DND-41 (cell line): Measurements from ENCODE around the gene VARS1.
"Not testable (repeated sequence)": the region's sequence is repeated elsewhere in the genome, so short reads cannot be mapped to it uniquely, and the experiment has no call there.

Experiments used
- ATAC-seq: fragments of 200-7000 bp; cut with Tn5 transposase; 3 replicates; pipeline ENCODE4 v1.9.1; 2021; ENCODE audit warnings: low read depth; ENCODE audit not compliant: insufficient read depth
- DNase-seq: peaks from one replicate; pipeline ENCODE4 v3.0.0-alpha.2; 2020
- H2AFZ ChIP-seq: 2 replicates; pipeline ENCODE4 v1.6.0; 2012; ENCODE audit warnings: low read depth, low read length
- H3K27ac ChIP-seq: 2 replicates; pipeline ENCODE4 v1.5.1; 2012; ENCODE audit warnings: low read length, inconsistent platforms
- H3K27me3 ChIP-seq: fragments of 200-600 bp; sonication (generic); 2 replicates; pipeline ENCODE4 v1.6.0; 2012; ENCODE audit warnings: low read length, mild to moderate bottlenecking, inconsistent platforms; ENCODE audit not compliant: insufficient read depth, poor library complexity
- H3K36me3 ChIP-seq: 2 replicates; pipeline ENCODE4 v1.5.1; 2012; ENCODE audit warnings: low read length, inconsistent platforms; ENCODE audit not compliant: insufficient read depth
- H3K4me1 ChIP-seq: 2 replicates; pipeline ENCODE4 v1.5.1; 2012; ENCODE audit warnings: mild to moderate bottlenecking, low read length; ENCODE audit not compliant: insufficient read depth
- H3K4me2 ChIP-seq: 2 replicates; pipeline ENCODE4 v1.6.0; 2012; ENCODE audit warnings: mild to moderate bottlenecking, moderate library complexity, low read length, inconsistent platforms; ENCODE audit not compliant: insufficient read depth
- H3K4me3 ChIP-seq, 2 experiments: fragments of 200-600 bp in 1 of 2; shearing (Covaris generic) in 1 of 2; 2 replicates each; pipeline ENCODE4 v1.5.1; 2012 to 2016; ENCODE audit warnings: inconsistent platforms in 2 of 2, low read length in 2 of 2, mild to moderate bottlenecking in 2 of 2, low read depth in 1 of 2, moderate library complexity in 1 of 2
- H3K79me2 ChIP-seq: 2 replicates; pipeline ENCODE4 v1.6.0; 2012; ENCODE audit warnings: low read length, inconsistent platforms; ENCODE audit not compliant: insufficient read depth
- H3K9ac ChIP-seq: 2 replicates; pipeline ENCODE4 v1.6.0; 2012; ENCODE audit warnings: low read depth, mild to moderate bottlenecking, inconsistent platforms, low read length, moderate library complexity
- H3K9me3 ChIP-seq: 2 replicates; pipeline ENCODE4 v1.5.1; 2012; ENCODE audit warnings: low read length, moderate library complexity, mild to moderate bottlenecking, inconsistent platforms; ENCODE audit not compliant: insufficient read depth, severe bottlenecking
- H4K20me1 ChIP-seq: 2 replicates; pipeline ENCODE4 v1.6.0; 2012; ENCODE audit warnings: low read length; ENCODE audit not compliant: insufficient read depth
- EZH2 ChIP-seq: IDR thresholded peaks from 3 replicates; pipeline ENCODE4 v1.6.1; 2012; ENCODE audit warnings: borderline replicate concordance, low read depth, mild to moderate bottlenecking, moderate library complexity, low read length, inconsistent platforms; ENCODE audit not compliant: severe bottlenecking
- TF ChIP-seq, protein P1 (sequence below): IDR thresholded peaks from 2 replicates; pipeline ENCODE4 v1.5.1; 2012; ENCODE audit warnings: borderline replicate concordance, low read length, moderate library complexity, mild to moderate bottlenecking; ENCODE audit not compliant: poor library complexity, severe bottlenecking; ENCODE audit errors: extremely low read depth

Gene VARS1

DNA sequence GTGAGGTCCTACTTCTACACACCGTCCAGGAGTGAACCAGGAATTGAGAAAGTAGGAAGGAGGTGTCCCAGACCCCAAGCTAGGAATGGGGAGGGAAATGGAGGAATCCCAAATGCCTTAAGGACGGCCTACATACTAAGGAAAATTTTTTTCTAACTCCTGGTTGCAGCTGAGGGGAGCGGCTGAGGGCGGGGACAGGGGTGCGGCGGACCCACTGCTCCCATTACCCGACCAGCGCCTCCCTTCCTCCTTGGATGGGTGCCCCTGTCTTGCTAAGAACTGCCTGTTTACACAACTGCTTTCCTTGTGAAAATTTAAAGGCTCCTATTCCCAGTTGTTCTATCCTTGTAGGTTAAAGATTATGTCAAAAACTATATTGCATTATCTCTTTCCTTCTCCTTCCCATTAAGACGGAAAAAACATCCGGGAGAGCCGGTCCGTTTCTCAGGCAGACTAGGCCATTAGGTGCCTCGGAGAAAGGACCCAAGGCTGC, 31.3 kb upstream of the VARS1 start:
- peak overlapping the region; percentile 93 for H3K4me2 ChIP-seq
- TF ChIP-seq, protein P1, sequence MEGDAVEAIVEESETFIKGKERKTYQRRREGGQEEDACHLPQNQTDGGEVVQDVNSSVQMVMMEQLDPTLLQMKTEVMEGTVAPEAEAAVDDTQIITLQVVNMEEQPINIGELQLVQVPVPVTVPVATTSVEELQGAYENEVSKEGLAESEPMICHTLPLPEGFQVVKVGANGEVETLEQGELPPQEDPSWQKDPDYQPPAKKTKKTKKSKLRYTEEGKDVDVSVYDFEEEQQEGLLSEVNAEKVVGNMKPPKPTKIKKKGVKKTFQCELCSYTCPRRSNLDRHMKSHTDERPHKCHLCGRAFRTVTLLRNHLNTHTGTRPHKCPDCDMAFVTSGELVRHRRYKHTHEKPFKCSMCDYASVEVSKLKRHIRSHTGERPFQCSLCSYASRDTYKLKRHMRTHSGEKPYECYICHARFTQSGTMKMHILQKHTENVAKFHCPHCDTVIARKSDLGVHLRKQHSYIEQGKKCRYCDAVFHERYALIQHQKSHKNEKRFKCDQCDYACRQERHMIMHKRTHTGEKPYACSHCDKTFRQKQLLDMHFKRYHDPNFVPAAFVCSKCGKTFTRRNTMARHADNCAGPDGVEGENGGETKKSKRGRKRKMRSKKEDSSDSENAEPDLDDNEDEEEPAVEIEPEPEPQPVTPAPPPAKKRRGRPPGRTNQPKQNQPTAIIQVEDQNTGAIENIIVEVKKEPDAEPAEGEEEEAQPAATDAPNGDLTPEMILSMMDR = no peak
- TF ChIP-seq EZH2 = no peak
- peaks cover 48% of the 10 kb centered on the region for H3K4me1 ChIP-seq
- no peaks in the 10 kb centered on the region for H3K9me3 ChIP-seq
- no peaks in the 10 kb centered on the region for H3K36me3 ChIP-seq
- DNase-seq = peak; percentile 70
- peak overlapping the region; percentile 85 for H3K9ac ChIP-seq
- H3K27ac ChIP-seq = peak overlapping the region; percentile 89
- ATAC-seq = peak; percentile 43
- H2AFZ ChIP-seq = peak overlapping the region; percentile 83
- no peaks in the 10 kb centered on the region; the same call in 1 of the 2 replicates for H4K20me1 ChIP-seq
- peaks cover 31% of the 10 kb centered on the region for H3K79me2 ChIP-seq
- peak overlapping the region; percentile 32 to 69; a peak in 3 of 4 replicates for H3K4me3 ChIP-seq
- no peaks in the 10 kb centered on the region for H3K27me3 ChIP-seq

DNA sequence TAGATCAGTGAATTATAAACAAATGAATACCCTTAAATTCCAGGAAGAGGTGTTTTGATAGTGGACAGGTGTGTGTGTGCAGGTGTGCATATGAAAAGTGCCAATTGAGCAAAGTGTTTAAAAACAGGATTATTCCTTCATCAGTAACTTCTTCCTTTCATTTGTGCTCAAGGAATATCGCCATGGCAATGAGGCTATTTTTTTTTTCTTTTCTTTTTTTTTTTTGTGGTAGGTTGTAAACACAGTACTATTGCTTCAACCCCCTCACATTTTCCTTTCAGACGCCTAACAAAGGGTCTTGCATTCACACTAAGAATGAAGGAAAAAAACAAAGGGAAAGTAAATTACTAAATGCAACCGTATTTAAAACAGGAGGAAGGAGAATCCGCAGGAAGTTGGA, 30.0 kb upstream of the VARS1 start:
- Histone ChIP-seq H3K9me3 (no peaks in the 10 kb centered on the region), H2AFZ (no peak overlapping the region), H3K9ac (no peak overlapping the region), H3K27me3 (no peaks in the 10 kb centered on the region), H3K4me3 (no peak overlapping the region), H3K4me2 (no peak overlapping the region), H3K36me3 (no peaks in the 10 kb centered on the region), H3K79me2 (peaks cover 18% of the 10 kb centered on the region), H3K27ac (no peak overlapping the region; the same call in 1 of the 2 replicates), H4K20me1 (no peaks in the 10 kb centered on the region; the same call in 1 of the 2 replicates), H3K4me1 (peaks cover 47% of the 10 kb centered on the region)
- ATAC-seq = no peak
- TF ChIP-seq EZH2 = no peak
- DNase-seq = no peak

DNA sequence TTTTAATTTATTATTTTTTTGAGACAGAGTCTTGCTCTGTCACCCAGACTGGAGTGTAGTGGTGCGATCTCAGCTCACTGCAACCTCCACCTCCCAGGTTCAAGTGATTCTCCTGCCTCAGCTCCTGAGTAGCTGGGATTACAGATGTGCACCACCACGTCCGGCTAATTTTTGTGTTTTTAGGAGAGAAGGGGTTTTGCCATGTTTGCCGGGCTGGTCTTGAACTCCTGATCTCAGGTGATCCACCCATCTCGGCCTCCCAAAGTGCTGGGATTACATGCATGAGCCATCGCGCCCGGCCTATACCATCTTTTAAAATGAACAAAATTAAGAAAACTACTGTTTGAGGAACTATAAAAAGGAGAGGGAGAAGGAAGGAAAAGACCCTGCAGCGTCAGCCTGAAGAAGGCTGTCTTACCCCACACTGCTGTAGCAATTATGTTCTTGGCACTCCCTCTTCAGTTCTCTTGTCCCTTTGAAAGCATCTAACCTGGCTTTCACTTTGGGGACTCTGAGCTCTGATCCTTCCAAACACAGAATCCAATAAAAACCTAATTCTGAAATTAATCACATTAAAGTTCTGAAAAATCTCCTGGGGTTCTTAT, 28.1 kb upstream of the VARS1 start:
- ATAC-seq, H3K4me2 ChIP-seq, H3K36me3 ChIP-seq, H2AFZ ChIP-seq, H3K9me3 ChIP-seq, H3K79me2 ChIP-seq, H3K9ac ChIP-seq, H3K27ac ChIP-seq, H4K20me1 ChIP-seq, H3K27me3 ChIP-seq, DNase-seq, H3K4me3 ChIP-seq: not testable (repeated sequence)
- peaks cover 44% of the 10 kb centered on the region for H3K4me1 ChIP-seq

DNA sequence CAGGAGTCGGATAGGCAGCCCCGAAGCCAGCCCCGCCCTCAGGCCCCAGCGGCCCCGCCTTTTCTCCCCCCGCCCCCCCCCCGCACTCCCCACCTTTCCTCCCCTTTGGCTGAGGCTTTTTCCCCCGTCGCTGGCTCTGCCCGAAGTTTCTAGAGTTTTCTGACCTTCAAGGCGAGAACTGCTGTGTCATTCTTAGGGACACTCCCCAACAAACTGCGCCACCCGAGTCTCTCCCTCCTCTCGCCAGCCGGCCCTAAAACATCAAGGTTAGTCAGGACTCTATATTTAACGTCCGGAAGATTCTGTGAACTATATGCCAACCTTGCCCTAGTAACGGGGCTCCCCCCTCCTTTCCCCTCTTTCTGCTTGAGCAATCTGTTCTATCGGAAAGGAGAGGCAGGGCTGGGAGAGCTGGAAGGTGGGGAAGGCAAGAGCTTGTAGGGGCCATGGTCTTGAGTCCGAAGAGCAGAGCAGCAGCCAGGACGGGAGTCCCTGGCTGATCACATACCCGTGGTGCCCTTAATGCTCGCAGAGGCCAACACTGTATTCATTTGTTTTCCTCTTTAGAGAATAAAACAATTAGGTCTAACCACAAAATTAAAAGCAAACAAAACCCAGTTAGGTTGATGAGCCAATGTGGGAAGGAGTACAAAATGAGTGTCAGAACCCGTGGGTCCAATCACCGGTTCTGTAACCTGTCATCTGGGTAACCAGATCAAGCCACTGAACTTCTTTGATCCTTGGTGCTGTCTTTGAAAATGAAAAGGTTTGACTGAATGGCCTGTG, 26.7 kb upstream of the VARS1 start:
- ATAC-seq = peak; percentile 48
- peak; percentile 64 for DNase-seq

More for the DNA sequence above, 26.7 kb upstream of the VARS1 start:
- H3K4me3 ChIP-seq = peak overlapping the region; percentile 41 to 93; a peak in 3 of 4 replicates
- peak overlapping the region; percentile 75 for H3K9ac ChIP-seq
- peak overlapping the region; percentile 83 for H3K27ac ChIP-seq
- peak overlapping the region; percentile 95 for H3K4me2 ChIP-seq
- no peak for TF ChIP-seq EZH2
- TF ChIP-seq, protein P1 = no peak
- H3K79me2 ChIP-seq = peaks cover 2% of the 10 kb centered on the region; the same call in 1 of the 2 replicates
- peaks cover 44% of the 10 kb centered on the region for H3K4me1 ChIP-seq
- H3K36me3 ChIP-seq = no peaks in the 10 kb centered on the region
- no peaks in the 10 kb centered on the region for H4K20me1 ChIP-seq
- peak overlapping the region; percentile 99 for H2AFZ ChIP-seq
- H3K9me3 ChIP-seq = no peaks in the 10 kb centered on the region
- no peaks in the 10 kb centered on the region for H3K27me3 ChIP-seq
